ENCODE data around the gene EIF4EBP3.

EIF4EBP3 gene

GRCh38 chr5:140567136-140567818, 19.8 kb downstream of the EIF4EBP3 start:
- Histone ChIP-seq H3K27ac (ENCODE audit: low read depth, low read length) (no peak overlapping the region), H3K9me3 (ENCODE audit: insufficient read depth, low read depth, low read length) (no peaks in the 10 kb centered on the region), H3K36me3 (ENCODE audit: insufficient read depth, low read length) (peaks cover 24% of the 10 kb centered on the region), H3K4me3 (ENCODE audit: low read length) (no peak overlapping the region), H3K27me3 (ENCODE audit: insufficient read depth, low read length) (no peaks in the 10 kb centered on the region), H3K9ac (ENCODE audit: low read depth, low read length) (no peak overlapping the region), H3K4me1 (ENCODE audit: insufficient read depth, low read length) (peaks cover 5% of the 10 kb centered on the region; the same call in 1 of the 2 replicates)
- 95% methylated on average over 22 of the region's 22 CpGs for WGBS

- WGBS, result 94% methylated on average over 13 of the region's 13 CpGs
- Histone ChIP-seq H3K4me3 (ENCODE audit: low read length) (no peak overlapping the region), H3K9ac (ENCODE audit: low read depth, low read length) (no peak overlapping the region), H3K27me3 (ENCODE audit: insufficient read depth, low read length) (no peaks in the 10 kb centered on the region), H3K27ac (ENCODE audit: low read depth, low read length) (no peak overlapping the region), H3K36me3 (ENCODE audit: insufficient read depth, low read length) (peaks cover 24% of the 10 kb centered on the region), H3K4me1 (ENCODE audit: insufficient read depth, low read length) (peaks cover 5% of the 10 kb centered on the region; the same call in 1 of the 2 replicates), H3K9me3 (ENCODE audit: insufficient read depth, low read depth, low read length) (no peaks in the 10 kb centered on the region)
Observed at GRCh38 chr5:140567871-140568270, 20.4 kb downstream of the EIF4EBP3 start.

- Histone ChIP-seq H3K27ac (ENCODE audit: low read depth, low read length) (no peak overlapping the region), H3K27me3 (ENCODE audit: insufficient read depth, low read length) (no peaks in the 10 kb centered on the region), H3K4me1 (ENCODE audit: insufficient read depth, low read length) (peaks cover 5% of the 10 kb centered on the region; the same call in 1 of the 2 replicates), H3K9me3 (ENCODE audit: insufficient read depth, low read depth, low read length) (no peaks in the 10 kb centered on the region), H3K9ac (ENCODE audit: low read depth, low read length) (no peak overlapping the region), H3K36me3 (ENCODE audit: insufficient read depth, low read length) (peaks cover 24% of the 10 kb centered on the region), H3K4me3 (ENCODE audit: low read length) (no peak overlapping the region)
- WGBS, result 92% methylated on average over 2 of the region's 2 CpGs
Observed at GRCh38 chr5:140568443-140569063, 21.1 kb downstream of the EIF4EBP3 start.

- Histone ChIP-seq H3K4me1 (ENCODE audit: insufficient read depth, low read length) (peaks cover 5% of the 10 kb centered on the region; the same call in 1 of the 2 replicates), H3K9ac (ENCODE audit: low read depth, low read length) (no peak overlapping the region), H3K27ac (ENCODE audit: low read depth, low read length) (no peak overlapping the region), H3K4me3 (ENCODE audit: low read length) (no peak overlapping the region), H3K27me3 (ENCODE audit: insufficient read depth, low read length) (no peaks in the 10 kb centered on the region), H3K9me3 (ENCODE audit: insufficient read depth, low read depth, low read length) (no peaks in the 10 kb centered on the region), H3K36me3 (ENCODE audit: insufficient read depth, low read length) (peaks cover 24% of the 10 kb centered on the region)
- WGBS, result 91% methylated on average over 4 of the region's 4 CpGs
Observed at GRCh38 chr5:140569197-140569596, 21.7 kb downstream of the EIF4EBP3 start.

GRCh38 chr5:140570058-140570457, 22.6 kb downstream of the EIF4EBP3 start:
- no peak overlapping the region for H3K27ac ChIP-seq (ENCODE audit: low read depth, low read length)
- peaks cover 5% of the 10 kb centered on the region; the same call in 1 of the 2 replicates for H3K4me1 ChIP-seq (ENCODE audit: insufficient read depth, low read length)
- WGBS, result 90% methylated on average over 4 of the region's 4 CpGs
- no peak overlapping the region for H3K4me3 ChIP-seq (ENCODE audit: low read length)
- H3K27me3 ChIP-seq (ENCODE audit: insufficient read depth, low read length), result no peaks in the 10 kb centered on the region
- H3K36me3 ChIP-seq (ENCODE audit: insufficient read depth, low read length), result peaks cover 24% of the 10 kb centered on the region
- H3K9ac ChIP-seq (ENCODE audit: low read depth, low read length), result no peak overlapping the region
- H3K9me3 ChIP-seq (ENCODE audit: insufficient read depth, low read depth, low read length), result no peaks in the 10 kb centered on the region

GRCh38 chr5:140570488-140570887, 23.0 kb downstream of the EIF4EBP3 start:
- Histone ChIP-seq H3K36me3 (ENCODE audit: insufficient read depth, low read length) (peaks cover 24% of the 10 kb centered on the region), H3K9ac (ENCODE audit: low read depth, low read length) (no peak overlapping the region), H3K27me3 (ENCODE audit: insufficient read depth, low read length) (no peaks in the 10 kb centered on the region), H3K27ac (ENCODE audit: low read depth, low read length) (no peak overlapping the region), H3K4me1 (ENCODE audit: insufficient read depth, low read length) (peaks cover 2% of the 10 kb centered on the region; the same call in 1 of the 2 replicates), H3K4me3 (ENCODE audit: low read length) (no peak overlapping the region), H3K9me3 (ENCODE audit: insufficient read depth, low read depth, low read length) (no peaks in the 10 kb centered on the region)
- WGBS, result 91% methylated on average over 1 of the region's 1 CpG

GRCh38 chr5:140571105-140571504, 23.6 kb downstream of the EIF4EBP3 start:
- 90% methylated on average over 5 of the region's 5 CpGs for WGBS
- Histone ChIP-seq H3K9me3 (ENCODE audit: insufficient read depth, low read depth, low read length) (no peaks in the 10 kb centered on the region), H3K4me1 (ENCODE audit: insufficient read depth, low read length) (no peaks in the 10 kb centered on the region), H3K36me3 (ENCODE audit: insufficient read depth, low read length) (peaks cover 19% of the 10 kb centered on the region), H3K27me3 (ENCODE audit: insufficient read depth, low read length) (no peaks in the 10 kb centered on the region), H3K4me3 (ENCODE audit: low read length) (no peak overlapping the region), H3K27ac (ENCODE audit: low read depth, low read length) (no peak overlapping the region), H3K9ac (ENCODE audit: low read depth, low read length) (no peak overlapping the region)

GRCh38 chr5:140573683-140574082, 26.2 kb downstream of the EIF4EBP3 start:
- Histone ChIP-seq H3K27me3 (ENCODE audit: insufficient read depth, low read length) (no peaks in the 10 kb centered on the region), H3K36me3 (ENCODE audit: insufficient read depth, low read length) (no peaks in the 10 kb centered on the region), H3K27ac (ENCODE audit: low read depth, low read length) (no peak overlapping the region), H3K9ac (ENCODE audit: low read depth, low read length) (no peak overlapping the region), H3K9me3 (ENCODE audit: insufficient read depth, low read depth, low read length) (no peaks in the 10 kb centered on the region), H3K4me3 (ENCODE audit: low read length) (no peak overlapping the region), H3K4me1 (ENCODE audit: insufficient read depth, low read length) (no peaks in the 10 kb centered on the region)
- WGBS, result 91% methylated on average over 7 of the region's 7 CpGs

GRCh38 chr5:140574165-140574564, 26.7 kb downstream of the EIF4EBP3 start:
- Histone ChIP-seq H3K4me3 (ENCODE audit: low read length) (no peak overlapping the region), H3K27me3 (ENCODE audit: insufficient read depth, low read length) (no peaks in the 10 kb centered on the region), H3K27ac (ENCODE audit: low read depth, low read length) (no peak overlapping the region), H3K4me1 (ENCODE audit: insufficient read depth, low read length) (no peaks in the 10 kb centered on the region), H3K36me3 (ENCODE audit: insufficient read depth, low read length) (no peaks in the 10 kb centered on the region), H3K9ac (ENCODE audit: low read depth, low read length) (no peak overlapping the region), H3K9me3 (ENCODE audit: insufficient read depth, low read depth, low read length) (no peaks in the 10 kb centered on the region)
- 55% methylated on average over 2 of the region's 3 CpGs for WGBS

GRCh38 chr5:140575309-140575708, 27.8 kb downstream of the EIF4EBP3 start:
- H3K36me3 ChIP-seq (ENCODE audit: insufficient read depth, low read length), result no peaks in the 10 kb centered on the region
- no peak overlapping the region for H3K27ac ChIP-seq (ENCODE audit: low read depth, low read length)
- no peak overlapping the region for H3K4me3 ChIP-seq (ENCODE audit: low read length)

GRCh38 chr5:140576776-140577201, 29.3 kb downstream of the EIF4EBP3 start:
- Histone ChIP-seq H3K9me3 (ENCODE audit: insufficient read depth, low read depth, low read length) (no peaks in the 10 kb centered on the region), H3K4me3 (ENCODE audit: low read length) (no peak overlapping the region), H3K9ac (ENCODE audit: low read depth, low read length) (no peak overlapping the region), H3K27ac (ENCODE audit: low read depth, low read length) (no peak overlapping the region), H3K4me1 (ENCODE audit: insufficient read depth, low read length) (no peaks in the 10 kb centered on the region), H3K36me3 (ENCODE audit: insufficient read depth, low read length) (no peaks in the 10 kb centered on the region), H3K27me3 (ENCODE audit: insufficient read depth, low read length) (peaks cover 4% of the 10 kb centered on the region; the same call in 1 of the 2 replicates)
- WGBS, result 80% methylated on average over 1 of the region's 2 CpGs

More at GRCh38 chr5:140575309-140575708, 27.8 kb downstream of the EIF4EBP3 start:
- no peaks in the 10 kb centered on the region for H3K9me3 ChIP-seq (ENCODE audit: insufficient read depth, low read depth, low read length)
- H3K27me3 ChIP-seq (ENCODE audit: insufficient read depth, low read length), result no peaks in the 10 kb centered on the region
- H3K4me1 ChIP-seq (ENCODE audit: insufficient read depth, low read length), result no peaks in the 10 kb centered on the region
- H3K9ac ChIP-seq (ENCODE audit: low read depth, low read length), result no peak overlapping the region
- WGBS, result 86% methylated on average over 7 of the region's 8 CpGs

All from HUES64 (cell line).